ENCODE measurements around the gene LDLRAD4.

GRCh38 chr18:13616041-13616440 lies 397.5 kb downstream of the LDLRAD4 start:
- TF ChIP-seq POLR2A (IDR thresholded peaks at IDR 0.05; ENCODE audit: low read depth, low read length) = no peak
- 0 out of 2 replicates have a peak, but pooled peaks have one; percentile 14 for TF ChIP-seq POLR2AphosphoS5 (IDR thresholded peaks at IDR 0.05; ENCODE audit: low read depth, low read length)
- TF ChIP-seq TAF1 (IDR thresholded peaks at IDR 0.05; ENCODE audit: low read depth, low read length) = no peak

Data from GM12891 (cell line).